PC-3 (cell line): Measurements from ENCODE around the gene TEPSIN. TPM values are rescaled to one million over a fixed set of nuclear protein-coding genes. Genes with fewer than 3 reads are reported as not detected.

Experiments
- ATAC-seq: fragments of 200-7000 bp; cut with Tn5 transposase; 2 replicates; pipeline ENCODE4 v1.9.1; 2020; ENCODE audit warnings: mild to moderate bottlenecking, moderate library complexity
- BruUV-seq: library from RNA; stranded (reverse); fragments of 400-500 nt; replicated peaks from 2 replicates; lab custom pipeline; 2021; lab: Mats Ljungman, UMichigan
- CTCF ChIA-PET: fragments of 300-600 bp; sonication (Branson Sonifier 250); formaldehyde crosslinking; loops from one replicate; lab custom pipeline; 2022; ENCODE audit warnings: antibody characterized with exemption; lab: Charles Lee
- POLR2A ChIA-PET: fragments of 300-600 bp; sonication (Branson Sonifier 250); formaldehyde crosslinking; loops from one replicate; lab custom pipeline; 2022; ENCODE audit warnings: antibody characterized with exemption; ENCODE audit not compliant: unreplicated experiment; lab: Charles Lee
- DNase-seq: peaks from one replicate; pipeline ENCODE4 v3.0.0-alpha.2; 2015
- H2AFZ ChIP-seq: fragments of 300-600 bp; sonication (generic); 2 replicates; pipeline ENCODE4 v1.6.0; 2016; ENCODE audit warnings: antibody characterized with exemption, low read length
- H3F3A ChIP-seq: fragments of 300-600 bp; sonication (generic); one replicate; pipeline ENCODE4 v1.6.0; 2017; ENCODE audit warnings: antibody characterized with exemption, low read length, control low read depth, mild to moderate bottlenecking; ENCODE audit not compliant: unreplicated experiment
- H3K27ac ChIP-seq: fragments of 300-600 bp; sonication (generic); 2 replicates; pipeline ENCODE4 v1.5.1; 2016; ENCODE audit warnings: mild to moderate bottlenecking, low read length
- H3K27me3 ChIP-seq: fragments of 300-600 bp; sonication (generic); 2 replicates; pipeline ENCODE4 v1.6.1; 2016; ENCODE audit warnings: low read length, mixed read lengths
- H3K36me3 ChIP-seq: fragments of 300-600 bp; sonication (generic); 2 replicates; pipeline ENCODE4 v1.6.1; 2016; ENCODE audit warnings: low read depth, mixed run types, low read length, mixed read lengths
- H3K4me1 ChIP-seq: fragments of 300-600 bp; sonication (generic); 2 replicates; pipeline ENCODE4 v1.5.1; 2016; ENCODE audit warnings: low read length; ENCODE audit not compliant: insufficient read depth
- H3K4me2 ChIP-seq: fragments of 300-600 bp; sonication (generic); 2 replicates; pipeline ENCODE4 v1.6.0; 2016; ENCODE audit warnings: low read length
- H3K4me3 ChIP-seq: fragments of 300-600 bp; sonication (generic); 2 replicates; pipeline ENCODE4 v1.5.1; 2016; ENCODE audit warnings: mild to moderate bottlenecking, low read length, mixed read lengths
- H3K79me2 ChIP-seq: fragments of 300-600 bp; sonication (generic); 2 replicates; pipeline ENCODE4 v1.6.1; 2017; ENCODE audit warnings: low read length, mixed read lengths
- H3K9ac ChIP-seq: fragments of 300-600 bp; sonication (generic); 2 replicates; pipeline ENCODE4 v1.6.0; 2016; ENCODE audit warnings: mild to moderate bottlenecking, low read length
- H3K9me2 ChIP-seq: fragments of 300-600 bp; sonication (generic); replicated peaks from 2 replicates; pipeline ENCODE4 v1.6.1; 2016; ENCODE audit warnings: mixed run types, low read length, mixed read lengths
- H3K9me3 ChIP-seq: fragments of 300-600 bp; sonication (generic); 2 replicates; pipeline ENCODE4 v1.6.1; 2016; ENCODE audit warnings: low read length, mixed read lengths
- H4K20me1 ChIP-seq: fragments of 300-600 bp; sonication (generic); 2 replicates; pipeline ENCODE4 v1.6.1; 2016; ENCODE audit warnings: low read length, mixed read lengths
- EZH2 ChIP-seq: fragments of 300-600 bp; sonication (generic); IDR thresholded peaks from one replicate; pipeline ENCODE4 v1.6.1; 2017; ENCODE audit warnings: antibody characterized with exemption, mild to moderate bottlenecking, low read length; ENCODE audit not compliant: unreplicated experiment
- EZH2phosphoT487 ChIP-seq: fragments of 300-600 bp; sonication (generic); IDR thresholded peaks from 2 replicates; pipeline ENCODE4 v1.6.1; 2018; ENCODE audit warnings: mild to moderate bottlenecking, antibody characterized with exemption, low read length, borderline replicate concordance
- intact Hi-C: fragments of 100-400 bp; cut with micrococcal nuclease; formaldehyde crosslinking; loops from 2 replicates; pipeline ENCODE4 v1.9.0; 2023
- total RNA-seq: library from RNA; depleted of rRNA; stranded (reverse); fragments of >200 nt; gene quantifications from 2 replicates; pipeline ENCODE4 v1.2.3, GENCODE V29; 2014
- TF ChIP-seq, protein P1 (sequence below): fragments of 300-600 bp; sonication (generic); conservative IDR thresholded peaks from 2 replicates; pipeline ENCODE4 v1.5.1; 2017; ENCODE audit warnings: antibody characterized with exemption, low read depth, mild to moderate bottlenecking, low read length

TEPSIN gene
- total RNA-seq, 1 experiment from 2014 or later = 28.8 TPM

DNA sequence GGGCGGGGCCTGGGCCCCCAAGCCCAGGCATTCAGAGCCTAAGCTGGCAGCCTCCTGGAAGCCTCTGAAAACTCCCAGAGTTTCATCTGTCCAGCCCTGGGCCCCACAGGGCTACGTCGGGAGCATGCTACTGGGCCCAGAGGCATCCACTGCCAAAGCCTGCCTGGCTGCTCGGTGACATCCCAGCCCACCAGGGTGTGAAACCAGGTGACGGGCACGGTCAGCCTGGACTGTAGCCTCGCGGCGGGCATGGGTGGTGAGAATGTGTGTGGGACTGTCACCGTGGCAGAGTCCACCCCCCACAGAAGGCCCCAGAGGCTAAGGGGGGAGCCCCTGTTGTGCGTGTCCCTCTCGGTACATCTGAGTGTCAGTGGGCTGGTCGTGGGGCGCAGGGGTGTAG lies 47.2 kb downstream of the TEPSIN start:
- H3K27ac ChIP-seq = no peak overlapping the region
- no peaks in the 10 kb centered on the region for H3F3A ChIP-seq
- no peaks in the 10 kb centered on the region for H3K4me1 ChIP-seq
- no peak overlapping the region for H2AFZ ChIP-seq
- no peaks in the 10 kb centered on the region for H3K9me2 ChIP-seq
- no peak overlapping the region for H3K4me3 ChIP-seq
- ATAC-seq (no peak), DNase-seq (no peak)
- no TSS peak for BruUV-seq
- H4K20me1 ChIP-seq = no peaks in the 10 kb centered on the region
- no peaks in the 10 kb centered on the region; the same call in 1 of the 2 replicates for H3K36me3 ChIP-seq
- intact Hi-C loops = no loop called here
- no peak overlapping the region for H3K4me2 ChIP-seq
- no peaks in the 10 kb centered on the region for H3K27me3 ChIP-seq
- POLR2A ChIA-PET = interaction anchor here (0.7 kb wide), 1 partner anchor 29 kb away, joined by 4 read pairs; no protein-coding TSS in a partner anchor
- CTCF ChIA-PET = no interaction called here
- no peaks in the 10 kb centered on the region for H3K79me2 ChIP-seq
- no peak overlapping the region for H3K9ac ChIP-seq
- no peaks in the 10 kb centered on the region for H3K9me3 ChIP-seq
- TF ChIP-seq EZH2 (no peak), EZH2phosphoT487 (no peak)
- TF ChIP-seq, protein P1, sequence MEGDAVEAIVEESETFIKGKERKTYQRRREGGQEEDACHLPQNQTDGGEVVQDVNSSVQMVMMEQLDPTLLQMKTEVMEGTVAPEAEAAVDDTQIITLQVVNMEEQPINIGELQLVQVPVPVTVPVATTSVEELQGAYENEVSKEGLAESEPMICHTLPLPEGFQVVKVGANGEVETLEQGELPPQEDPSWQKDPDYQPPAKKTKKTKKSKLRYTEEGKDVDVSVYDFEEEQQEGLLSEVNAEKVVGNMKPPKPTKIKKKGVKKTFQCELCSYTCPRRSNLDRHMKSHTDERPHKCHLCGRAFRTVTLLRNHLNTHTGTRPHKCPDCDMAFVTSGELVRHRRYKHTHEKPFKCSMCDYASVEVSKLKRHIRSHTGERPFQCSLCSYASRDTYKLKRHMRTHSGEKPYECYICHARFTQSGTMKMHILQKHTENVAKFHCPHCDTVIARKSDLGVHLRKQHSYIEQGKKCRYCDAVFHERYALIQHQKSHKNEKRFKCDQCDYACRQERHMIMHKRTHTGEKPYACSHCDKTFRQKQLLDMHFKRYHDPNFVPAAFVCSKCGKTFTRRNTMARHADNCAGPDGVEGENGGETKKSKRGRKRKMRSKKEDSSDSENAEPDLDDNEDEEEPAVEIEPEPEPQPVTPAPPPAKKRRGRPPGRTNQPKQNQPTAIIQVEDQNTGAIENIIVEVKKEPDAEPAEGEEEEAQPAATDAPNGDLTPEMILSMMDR = no peak

DNA sequence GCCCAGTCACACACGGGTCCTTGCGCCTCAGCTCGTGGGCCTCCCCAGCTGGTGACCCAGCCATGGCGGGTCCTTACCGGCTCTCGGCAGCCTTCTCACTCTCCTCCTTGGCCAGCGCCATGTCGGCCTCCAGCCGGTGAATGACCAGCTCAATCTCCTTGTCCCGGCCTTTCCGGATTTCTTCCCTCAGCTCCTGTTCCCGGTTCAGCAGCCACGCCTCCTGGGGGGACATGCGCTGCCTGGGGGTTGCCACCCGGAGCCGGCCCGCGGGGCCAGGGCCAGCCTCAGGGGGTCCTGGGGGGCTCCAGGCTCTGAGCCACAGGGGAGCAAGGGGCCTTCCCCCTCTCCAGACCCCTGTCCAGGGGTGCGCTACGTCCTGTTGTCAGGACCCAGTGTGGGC lies 47.7 kb downstream of the TEPSIN start:
- intact Hi-C loops = no loop called here
- no TSS peak for BruUV-seq
- Histone ChIP-seq H3K4me2 (no peak overlapping the region), H3F3A (no peaks in the 10 kb centered on the region), H3K9me2 (no peaks in the 10 kb centered on the region), H3K79me2 (no peaks in the 10 kb centered on the region), H3K27ac (no peak overlapping the region), H3K27me3 (no peaks in the 10 kb centered on the region), H3K4me1 (no peaks in the 10 kb centered on the region), H3K9ac (no peak overlapping the region), H3K4me3 (no peak overlapping the region), H3K36me3 (no peaks in the 10 kb centered on the region; the same call in 1 of the 2 replicates), H4K20me1 (no peaks in the 10 kb centered on the region), H2AFZ (no peak overlapping the region), H3K9me3 (no peaks in the 10 kb centered on the region)
- no peak for TF ChIP-seq EZH2phosphoT487
- no peak for TF ChIP-seq EZH2
- TF ChIP-seq, protein P1 = no peak
- ATAC-seq = no peak
- POLR2A ChIA-PET = interaction anchor here (0.7 kb wide), 1 partner anchor 29 kb away, joined by 4 read pairs; no protein-coding TSS in a partner anchor
- no peak for DNase-seq
- CTCF ChIA-PET = interaction anchor here (0.5 kb wide), 1 partner anchor 584 kb away, joined by 3 read pairs; no protein-coding TSS in a partner anchor

- H3K4me2 ChIP-seq = no peak overlapping the region
- no peaks in the 10 kb centered on the region for H3K79me2 ChIP-seq
- no peaks in the 10 kb centered on the region for H3K4me1 ChIP-seq
- no peaks in the 10 kb centered on the region for H4K20me1 ChIP-seq
- no peaks in the 10 kb centered on the region; the same call in 1 of the 2 replicates for H3K36me3 ChIP-seq
- H3K27me3 ChIP-seq = no peaks in the 10 kb centered on the region
- DNase-seq (no peak), ATAC-seq (no peak)
- H3K4me3 ChIP-seq = no peak overlapping the region
- no peaks in the 10 kb centered on the region for H3K9me2 ChIP-seq
- no peak overlapping the region for H2AFZ ChIP-seq
- BruUV-seq = no TSS peak
- no peaks in the 10 kb centered on the region for H3F3A ChIP-seq
- H3K27ac ChIP-seq = no peak overlapping the region
- ChIA-PET POLR2A (no interaction called here), CTCF (interaction anchor here (0.5 kb wide), 1 partner anchor 584 kb away, joined by 3 read pairs; no protein-coding TSS in a partner anchor)
- H3K9ac ChIP-seq = no peak overlapping the region
- H3K9me3 ChIP-seq = no peaks in the 10 kb centered on the region
- intact Hi-C loops = no loop called here
- TF ChIP-seq EZH2phosphoT487 (no peak), EZH2 (no peak)
- TF ChIP-seq, protein P1 = no peak
Observed at GRCh38 chr17:81190591-81190990, 48.3 kb downstream of the TEPSIN start.
